Liver (tissue), 9 donors: ENCODE results near the gene NSFL1C. TPM values are rescaled to one million over a fixed set of nuclear protein-coding genes. Genes with fewer than 3 reads are reported as not detected.

Experiments
- DNase-seq: peaks from one replicate; pipeline ENCODE4 v3.0.0-alpha.2; 2017; ENCODE audit warnings: low spot score
- H3K27ac ChIP-seq, 2 donors: one replicate each; pipeline ENCODE4 v1.7.0; 2013; ENCODE audit warnings: inconsistent platforms in 2 of 2, low read length in 2 of 2, control low read depth in 1 of 2, low read depth in 1 of 2, mild to moderate bottlenecking in 1 of 2
- H3K27me3 ChIP-seq, 4 donors: one replicate each; pipeline versions ENCODE4 v1.6.1 to v1.7.0; 2013; ENCODE audit warnings: low read length in 3 of 4, inconsistent platforms in 1 of 4, mild to moderate bottlenecking in 1 of 4, moderate library complexity in 1 of 4; ENCODE audit not compliant: control insufficient read depth in 4 of 4, insufficient read depth in 4 of 4
- H3K36me3 ChIP-seq, 4 donors: one replicate each; pipeline versions ENCODE4 v1.6.1 to v1.7.0; 2013; ENCODE audit warnings: low read length in 3 of 4, mild to moderate bottlenecking in 3 of 4, low read depth in 1 of 4, moderate library complexity in 1 of 4; ENCODE audit not compliant: control insufficient read depth in 4 of 4, insufficient read depth in 3 of 4
- H3K4me1 ChIP-seq, 4 donors: one replicate each; pipeline versions ENCODE4 v1.6.1 to v1.7.0; 2013; ENCODE audit warnings: low read length in 3 of 4, mild to moderate bottlenecking in 3 of 4, moderate library complexity in 1 of 4; ENCODE audit not compliant: control insufficient read depth in 4 of 4, insufficient read depth in 4 of 4
- H3K4me3 ChIP-seq, 3 donors: one replicate each; pipeline versions ENCODE4 v1.6.1 to v1.7.0; 2013; ENCODE audit warnings: low read length in 3 of 3, control low read depth in 1 of 3, low read depth in 1 of 3, mild to moderate bottlenecking in 1 of 3
- H3K9ac ChIP-seq, 2 donors: one replicate each; pipeline ENCODE4 v1.7.0; 2013; ENCODE audit warnings: low read length in 2 of 2, mild to moderate bottlenecking in 2 of 2, moderate library complexity in 2 of 2, control low read depth in 1 of 2, low read depth in 1 of 2
- H3K9me3 ChIP-seq, 4 donors: one replicate each; pipeline versions ENCODE4 v1.6.1 to v1.7.0; 2013; ENCODE audit warnings: low read length in 3 of 4; ENCODE audit not compliant: control insufficient read depth in 4 of 4
- CTCF ChIP-seq: fragments of 150-350 bp; IDR thresholded peaks from 2 replicates; pipeline ENCODE4 v1.5.1; 2017; ENCODE audit warnings: improper control_type of control experiment, low read depth, low read length; ENCODE audit not compliant: missing input control
- EGR1 ChIP-seq, 2 donors: IDR thresholded peaks; 2 replicates each; pipeline ENCODE4 v1.6.1; 2016 to 2018; ENCODE audit warnings: antibody characterized with exemption in 2 of 2, low read depth in 2 of 2
- FOXA1 ChIP-seq: IDR thresholded peaks from 2 replicates; pipeline ENCODE4 v1.6.1; 2016; ENCODE audit warnings: antibody characterized with exemption
- FOXA2 ChIP-seq: IDR thresholded peaks from 2 replicates; pipeline ENCODE4 v1.6.1; 2016; ENCODE audit warnings: antibody characterized with exemption
- HNF4A ChIP-seq, 2 donors: conservative IDR thresholded peaks; 2 replicates each; pipeline ENCODE4 v1.6.1; 2016; ENCODE audit warnings: antibody characterized with exemption in 2 of 2, mild to moderate bottlenecking in 2 of 2
- HNF4G ChIP-seq: IDR thresholded peaks from 2 replicates; pipeline ENCODE4 v1.6.1; 2016; ENCODE audit warnings: antibody characterized with exemption
- JUND ChIP-seq, 2 donors: IDR thresholded peaks; 2 replicates each; pipeline ENCODE4 v1.6.1; 2016; ENCODE audit warnings: antibody characterized with exemption in 2 of 2
- MAX ChIP-seq: IDR thresholded peaks from 2 replicates; pipeline ENCODE4 v1.6.1; 2016; ENCODE audit warnings: antibody characterized with exemption
- NR2F2 ChIP-seq: IDR thresholded peaks from 2 replicates; pipeline ENCODE4 v1.6.1; 2016; ENCODE audit warnings: antibody characterized with exemption
- RAD21 ChIP-seq, 2 donors: IDR thresholded peaks; 2 replicates each; pipeline ENCODE4 v1.6.1; 2016; ENCODE audit warnings: antibody characterized with exemption in 2 of 2, mild to moderate bottlenecking in 2 of 2
- REST ChIP-seq: IDR thresholded peaks from 2 replicates; pipeline ENCODE4 v1.6.1; 2016; ENCODE audit warnings: antibody characterized with exemption, mild to moderate bottlenecking
- RXRA ChIP-seq, 2 donors: IDR thresholded peaks; 2 replicates each; pipeline ENCODE4 v1.6.1; 2017 to 2018; ENCODE audit warnings: antibody characterized with exemption in 2 of 2, mild to moderate bottlenecking in 1 of 2
- SP1 ChIP-seq: IDR thresholded peaks from 2 replicates; pipeline ENCODE4 v1.6.1; 2018; ENCODE audit warnings: antibody characterized with exemption, mild to moderate bottlenecking
- TAF1 ChIP-seq: conservative IDR thresholded peaks from 2 replicates; pipeline ENCODE4 v1.6.1; 2016; ENCODE audit warnings: antibody characterized with exemption, mild to moderate bottlenecking
- ZBTB33 ChIP-seq: IDR thresholded peaks from 2 replicates; pipeline ENCODE4 v1.6.1; 2016; ENCODE audit warnings: antibody characterized with exemption
- WGBS: extraction: QIAGEN DNeasy Blood & Tissue Kit; methylation state at CpG from one replicate; pipeline ENCODE4 v1.1.7; 2013; 5-methylcytosine and 5-hydroxymethylcytosine counted together
- polyA plus RNA-seq, 2 donors: library from polyadenylated mRNA; stranded (reverse) in 1 of 2; unstranded in 1 of 2; fragments of 200-250 nt in 1 of 2; fragments of >200 nt in 1 of 2; fragmentation: Nextera tagmentation in 1 of 2; extraction: Ambion mirVana in 1 of 2; gene quantifications; one replicate each; pipeline versions ENCODE4 v1.2.1 to v1.2.3, GENCODE V29; 2013 to 2015
- total RNA-seq, 2 donors: library from RNA; depleted of rRNA; stranded (reverse); fragments of >200 nt; gene quantifications; one replicate each; pipeline ENCODE4 v1.2.3, GENCODE V29; 2014
- donor health status: healthy.
- donor health status: healthy.
- donor health status: healthy.
- donor health status: healthy.
- donor health status: healthy.

Gene NSFL1C
- total and polyA plus RNA-seq, 4 donors = 13.7 to 49.0 (median 34.7) TPM

GRCh38 chr20:1478566-1478965 is 11.9 kb upstream of the NSFL1C start (continued):
- TF ChIP-seq FOXA2 = no peak

GRCh38 chr20:1477896-1478490 is 11.3 kb upstream of the NSFL1C start:
- Histone ChIP-seq H3K27me3 (no peaks in the 10 kb centered on the region), H3K36me3 (no peaks in the 10 kb centered on the region), H3K4me3 (no peak overlapping the region), H3K9ac (no peak overlapping the region), H3K4me1 (no peaks in the 10 kb centered on the region), H3K27ac (no peak overlapping the region), H3K9me3 (no peaks in the 10 kb centered on the region)
- 88% methylated on average over 7 of the region's 7 CpGs for WGBS
- no peak for DNase-seq
- TF ChIP-seq FOXA1 = no peak
- TF ChIP-seq HNF4A (conservative IDR thresholded peaks at IDR 0.05) = no peak
- TF ChIP-seq ZBTB33 = no peak

DNA sequence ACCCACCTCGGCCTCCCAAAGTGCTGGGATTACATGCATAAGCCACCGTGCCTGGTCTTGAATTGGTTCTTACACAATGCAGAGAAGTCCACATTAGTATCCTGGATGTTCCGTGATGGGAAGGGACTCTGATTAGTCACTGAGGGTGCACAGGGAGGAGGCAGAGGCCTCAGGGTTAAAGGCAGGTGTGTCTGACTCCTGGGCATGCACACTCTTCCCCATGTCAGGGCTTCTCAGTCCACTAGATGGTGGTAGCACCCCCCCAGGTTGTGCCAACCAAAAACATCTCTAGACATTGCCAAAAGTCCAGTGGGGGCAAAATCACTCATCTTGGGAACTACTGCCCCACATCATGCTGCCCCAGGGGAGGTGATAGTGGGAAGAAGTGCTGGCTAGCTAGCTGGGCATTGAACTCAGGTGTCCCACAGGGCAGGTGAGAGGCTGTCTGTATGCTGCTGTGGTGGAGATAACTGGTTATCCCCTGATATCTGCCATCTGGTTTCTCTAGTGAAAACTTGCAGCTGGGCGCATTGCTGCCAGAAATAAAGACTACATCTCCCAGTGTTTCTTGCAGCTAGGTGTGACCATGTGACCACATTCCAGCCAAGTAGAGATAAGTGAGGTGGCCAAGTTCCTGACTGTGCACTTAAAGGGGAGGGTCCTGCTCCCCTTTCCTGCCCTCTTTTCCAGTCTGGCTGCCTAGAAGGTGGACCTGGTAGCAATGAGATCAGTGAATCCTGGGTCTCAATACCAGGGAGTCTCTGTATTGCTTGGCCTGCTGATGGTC is 8.4 kb upstream of the NSFL1C start:
- WGBS = 87% methylated on average over 4 of the region's 4 CpGs
- Histone ChIP-seq H3K9ac (no peak overlapping the region), H3K36me3 (no peaks in the 10 kb centered on the region), H3K4me3 (no peak overlapping the region), H3K27ac (no peak overlapping the region), H3K4me1 (peaks cover 0 to 2% (median 1%) of the 10 kb centered on the region in 4 donors), H3K27me3 (no peaks in the 10 kb centered on the region), H3K9me3 (no peaks in the 10 kb centered on the region)
- DNase-seq = no peak
- TF ChIP-seq RXRA (IDR thresholded peaks at IDR 0.05) = no peak
- no peak for TF ChIP-seq NR2F2
- TF ChIP-seq RAD21 (IDR thresholded peaks at IDR 0.05) = peak in 1 of 2 donors; percentile 36

DNA sequence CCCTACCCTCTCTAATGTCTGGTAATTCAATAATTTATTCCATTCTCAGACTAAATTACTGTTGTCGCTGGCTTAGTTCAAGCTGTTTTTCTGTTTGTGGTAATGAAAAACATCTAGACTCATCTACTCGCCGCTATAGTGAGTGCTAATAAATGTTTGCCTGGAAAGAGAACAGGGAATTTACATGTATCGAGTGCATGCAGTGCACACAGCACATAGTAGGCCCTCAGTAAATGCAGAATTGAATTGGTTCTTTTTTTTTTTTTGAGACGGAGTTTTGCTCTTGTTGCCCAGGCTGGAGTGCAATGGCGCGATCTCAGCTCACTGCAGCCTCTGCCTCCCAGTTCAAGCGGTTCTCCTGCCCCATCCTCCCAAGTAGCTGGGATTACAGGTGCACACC is 7.7 kb upstream of the NSFL1C start:
- peaks cover 3 to 6% (median 4%) of the 10 kb centered on the region in 4 donors for H3K4me1 ChIP-seq
- H3K9ac ChIP-seq = no peak overlapping the region
- WGBS = 97% methylated on average over 8 of the region's 8 CpGs
- H3K9me3 ChIP-seq = no peaks in the 10 kb centered on the region
- no peak overlapping the region for H3K4me3 ChIP-seq
- H3K27ac ChIP-seq = no peak overlapping the region
- no peaks in the 10 kb centered on the region for H3K36me3 ChIP-seq
- DNase-seq = no peak
- no peaks in the 10 kb centered on the region for H3K27me3 ChIP-seq
- TF ChIP-seq ZBTB33 (no peak), RAD21 (IDR thresholded peaks at IDR 0.05) (no peak), RXRA (IDR thresholded peaks at IDR 0.05) (no peak), FOXA2 (no peak), SP1 (no peak), HNF4G (no peak), MAX (no peak), NR2F2 (no peak), REST (no peak), JUND (IDR thresholded peaks at IDR 0.05) (no peak), CTCF (no peak), FOXA1 (no peak), HNF4A (conservative IDR thresholded peaks at IDR 0.05) (no peak), TAF1 (no peak), EGR1 (IDR thresholded peaks at IDR 0.05; ENCODE audit: low read depth in 2 of 2) (no peak)
